ENCODE measurements around the gene KRT28.

Gene KRT28

DNA sequence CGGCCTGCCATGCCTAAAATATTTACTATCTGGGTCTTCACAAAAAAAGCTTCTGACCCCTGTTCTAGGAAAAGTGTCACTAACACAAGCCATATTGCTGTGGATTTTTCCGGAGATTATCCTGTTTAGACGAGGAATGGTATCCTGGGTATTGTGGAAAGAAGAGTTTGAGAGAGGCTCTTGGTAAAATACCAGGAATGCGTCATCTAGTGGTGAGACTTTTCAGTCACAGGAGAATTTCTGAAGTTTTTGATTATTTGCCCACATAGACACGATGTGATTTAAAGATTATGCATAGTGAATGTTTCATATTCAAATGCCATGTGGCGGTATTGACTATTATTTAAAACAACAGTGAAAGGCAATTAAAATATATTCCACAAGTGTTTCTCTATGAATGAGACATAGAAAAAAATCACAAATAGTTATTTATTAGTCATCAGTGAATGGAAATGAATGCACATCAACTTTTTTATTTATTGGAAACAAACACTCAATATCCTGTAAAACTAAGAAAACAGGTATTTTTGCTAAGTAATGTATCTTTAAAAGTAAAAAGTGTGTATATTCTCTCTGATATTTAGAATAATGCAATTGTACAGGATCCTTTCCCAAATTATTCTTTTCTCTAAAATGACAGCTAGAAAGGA lies 7.8 kb downstream of the KRT28 start:
- H3K4me3 ChIP-seq (ENCODE audit: control insufficient read depth, low read depth, low read length), result no peak overlapping the region
- no peak for DNase-seq (ENCODE audit: low read depth)
- TF ChIP-seq, protein P1, sequence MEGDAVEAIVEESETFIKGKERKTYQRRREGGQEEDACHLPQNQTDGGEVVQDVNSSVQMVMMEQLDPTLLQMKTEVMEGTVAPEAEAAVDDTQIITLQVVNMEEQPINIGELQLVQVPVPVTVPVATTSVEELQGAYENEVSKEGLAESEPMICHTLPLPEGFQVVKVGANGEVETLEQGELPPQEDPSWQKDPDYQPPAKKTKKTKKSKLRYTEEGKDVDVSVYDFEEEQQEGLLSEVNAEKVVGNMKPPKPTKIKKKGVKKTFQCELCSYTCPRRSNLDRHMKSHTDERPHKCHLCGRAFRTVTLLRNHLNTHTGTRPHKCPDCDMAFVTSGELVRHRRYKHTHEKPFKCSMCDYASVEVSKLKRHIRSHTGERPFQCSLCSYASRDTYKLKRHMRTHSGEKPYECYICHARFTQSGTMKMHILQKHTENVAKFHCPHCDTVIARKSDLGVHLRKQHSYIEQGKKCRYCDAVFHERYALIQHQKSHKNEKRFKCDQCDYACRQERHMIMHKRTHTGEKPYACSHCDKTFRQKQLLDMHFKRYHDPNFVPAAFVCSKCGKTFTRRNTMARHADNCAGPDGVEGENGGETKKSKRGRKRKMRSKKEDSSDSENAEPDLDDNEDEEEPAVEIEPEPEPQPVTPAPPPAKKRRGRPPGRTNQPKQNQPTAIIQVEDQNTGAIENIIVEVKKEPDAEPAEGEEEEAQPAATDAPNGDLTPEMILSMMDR (IDR thresholded peaks at IDR 0.05; ENCODE audit: control insufficient read depth, insufficient read depth, low read depth, low read length, missing control alignments), result peak; percentile 61

DNA sequence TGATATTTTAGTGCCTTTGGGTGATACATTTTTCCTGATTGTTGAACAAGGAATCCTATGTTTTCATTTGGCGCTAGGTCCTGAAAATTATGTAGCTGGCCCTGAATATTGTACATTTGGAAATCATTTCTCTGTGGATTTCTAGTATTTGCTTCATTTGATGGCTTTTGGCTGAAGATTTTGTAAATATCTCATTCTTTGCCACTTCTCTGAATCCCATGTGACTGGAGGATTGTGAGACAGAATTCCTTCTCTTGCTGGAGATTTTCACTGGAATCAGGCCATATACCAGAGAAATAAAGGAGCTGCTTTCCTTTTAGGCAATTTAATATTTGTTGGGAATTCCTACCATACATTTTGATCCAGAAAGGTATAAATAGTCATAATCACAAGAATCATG lies 8.6 kb downstream of the KRT28 start:
- TF ChIP-seq, protein P1 (IDR thresholded peaks at IDR 0.05; ENCODE audit: control insufficient read depth, insufficient read depth, low read depth, low read length, missing control alignments), result no peak
- DNase-seq (ENCODE audit: low read depth), result no peak
- H3K4me3 ChIP-seq (ENCODE audit: control insufficient read depth, low read depth, low read length), result no peak overlapping the region

DNA sequence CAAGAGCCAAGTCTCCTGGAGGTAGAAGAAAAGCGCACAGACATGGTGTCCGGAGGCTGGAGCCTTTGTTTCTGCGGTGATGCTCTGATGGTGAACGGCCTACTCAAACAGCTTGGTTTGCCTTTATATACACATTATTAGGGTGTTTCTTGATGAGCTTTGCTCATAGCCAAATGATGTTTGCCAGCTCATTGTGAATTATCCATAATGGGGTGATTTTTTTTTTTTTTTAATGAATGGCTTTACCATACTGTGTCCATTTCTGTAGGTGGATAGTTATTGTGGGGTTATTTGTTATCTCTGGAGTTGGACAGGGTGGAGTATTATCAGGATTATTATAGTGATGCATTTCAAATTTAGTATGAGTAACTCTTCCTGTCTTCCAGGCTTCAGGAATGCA lies 17.3 kb downstream of the KRT28 start, which contains the start of gene KRT27:
TSS of gene KRT27 (minus strand) at position 101 of the 400 bp plus-strand sequence. CDS start at position 44, 57 bp downstream.
- no peak within 1 kb of the TSS for H3K4me3 ChIP-seq (ENCODE audit: control insufficient read depth, low read depth, low read length)
- no peak for DNase-seq (ENCODE audit: low read depth)
- TF ChIP-seq, protein P1 (IDR thresholded peaks at IDR 0.05; ENCODE audit: control insufficient read depth, insufficient read depth, low read depth, low read length, missing control alignments), result no peak

DNA sequence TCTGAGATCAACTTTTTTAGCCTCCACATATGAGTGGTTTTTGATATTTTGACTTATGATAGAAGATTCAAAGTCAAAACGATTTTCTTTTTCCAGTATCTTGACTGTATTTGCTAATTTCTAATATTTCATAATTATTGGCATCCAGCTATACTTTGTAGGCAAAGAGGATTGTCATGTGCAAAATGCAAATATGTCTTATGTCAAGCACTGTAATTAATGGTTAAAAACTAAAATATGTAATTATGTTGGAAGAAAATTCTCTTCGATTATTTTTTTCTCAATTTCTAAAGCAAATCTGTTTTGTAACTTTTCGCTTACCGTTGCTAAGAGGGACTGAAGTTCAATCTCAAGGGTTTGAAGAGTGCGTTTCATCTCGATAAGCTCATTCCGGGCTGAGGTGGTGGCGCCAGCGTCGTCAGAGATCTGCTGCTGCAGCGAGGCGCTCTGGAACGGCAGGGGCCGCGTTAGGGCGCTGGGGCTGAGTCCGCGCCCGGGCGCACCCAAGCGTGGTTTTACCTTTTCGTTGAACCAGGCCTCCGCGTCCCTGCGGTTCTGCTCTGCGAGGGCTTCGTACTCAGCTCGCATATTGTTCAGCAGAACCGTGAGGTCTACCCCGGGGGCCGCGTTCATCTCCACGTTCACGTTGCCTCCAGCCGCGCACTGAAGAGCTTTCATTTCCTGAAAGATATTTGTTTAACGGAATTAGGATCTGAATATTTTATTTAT lies 20.4 kb downstream of the KRT28 start:
- DNase-seq (ENCODE audit: low read depth), result no peak
- TF ChIP-seq, protein P1 (IDR thresholded peaks at IDR 0.05; ENCODE audit: control insufficient read depth, insufficient read depth, low read depth, low read length, missing control alignments), result no peak
- H3K4me3 ChIP-seq (ENCODE audit: control insufficient read depth, low read depth, low read length), result no peak overlapping the region

DNA sequence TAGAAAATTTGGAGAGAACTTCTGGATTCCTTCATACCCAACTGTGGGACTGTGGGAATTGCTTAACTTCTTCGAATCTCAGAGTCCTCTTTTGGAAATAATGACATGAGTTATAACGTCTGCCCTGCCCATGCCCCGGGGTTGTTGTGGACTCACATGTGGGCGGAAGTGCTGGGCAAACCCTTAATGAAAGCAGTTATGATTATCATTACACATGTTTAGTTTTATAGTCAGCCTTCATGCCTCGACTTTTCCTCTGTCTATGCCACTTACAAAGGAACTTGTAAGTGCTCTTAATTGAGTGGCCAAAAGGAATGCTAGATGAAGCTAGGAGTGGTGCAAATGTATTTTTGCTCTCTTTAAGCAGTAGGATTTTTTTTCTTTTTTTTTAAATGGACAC lies 21.3 kb downstream of the KRT28 start:
- TF ChIP-seq, protein P1 (IDR thresholded peaks at IDR 0.05; ENCODE audit: control insufficient read depth, insufficient read depth, low read depth, low read length, missing control alignments), result no peak
- no peak for DNase-seq (ENCODE audit: low read depth)
- H3K4me3 ChIP-seq (ENCODE audit: control insufficient read depth, low read depth, low read length), result no peak overlapping the region

DNA sequence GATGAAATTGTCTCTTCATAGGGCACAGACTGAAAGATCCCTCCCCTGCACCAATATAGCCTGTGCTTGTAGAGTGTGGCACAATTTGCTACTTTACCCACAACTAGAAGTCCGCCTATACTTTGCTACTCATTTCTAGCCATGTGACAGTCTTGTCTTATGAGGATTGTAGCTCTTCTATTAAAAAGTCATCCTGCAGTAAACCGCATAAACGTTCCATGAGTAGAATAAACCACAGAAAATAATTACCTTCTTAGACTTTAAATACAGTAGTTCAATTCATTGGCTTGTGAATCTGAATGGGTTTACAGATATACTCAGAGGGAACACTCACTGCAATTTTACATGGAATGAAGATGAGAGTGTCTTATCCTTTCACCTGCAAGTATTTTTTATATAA lies 21.8 kb downstream of the KRT28 start:
- no peak overlapping the region for H3K4me3 ChIP-seq (ENCODE audit: control insufficient read depth, low read depth, low read length)
- DNase-seq (ENCODE audit: low read depth), result no peak
- TF ChIP-seq, protein P1 (IDR thresholded peaks at IDR 0.05; ENCODE audit: control insufficient read depth, insufficient read depth, low read depth, low read length, missing control alignments), result no peak

Measured in AG09309 (cell line).